ENCODE results near the gene CD247.

DNA sequence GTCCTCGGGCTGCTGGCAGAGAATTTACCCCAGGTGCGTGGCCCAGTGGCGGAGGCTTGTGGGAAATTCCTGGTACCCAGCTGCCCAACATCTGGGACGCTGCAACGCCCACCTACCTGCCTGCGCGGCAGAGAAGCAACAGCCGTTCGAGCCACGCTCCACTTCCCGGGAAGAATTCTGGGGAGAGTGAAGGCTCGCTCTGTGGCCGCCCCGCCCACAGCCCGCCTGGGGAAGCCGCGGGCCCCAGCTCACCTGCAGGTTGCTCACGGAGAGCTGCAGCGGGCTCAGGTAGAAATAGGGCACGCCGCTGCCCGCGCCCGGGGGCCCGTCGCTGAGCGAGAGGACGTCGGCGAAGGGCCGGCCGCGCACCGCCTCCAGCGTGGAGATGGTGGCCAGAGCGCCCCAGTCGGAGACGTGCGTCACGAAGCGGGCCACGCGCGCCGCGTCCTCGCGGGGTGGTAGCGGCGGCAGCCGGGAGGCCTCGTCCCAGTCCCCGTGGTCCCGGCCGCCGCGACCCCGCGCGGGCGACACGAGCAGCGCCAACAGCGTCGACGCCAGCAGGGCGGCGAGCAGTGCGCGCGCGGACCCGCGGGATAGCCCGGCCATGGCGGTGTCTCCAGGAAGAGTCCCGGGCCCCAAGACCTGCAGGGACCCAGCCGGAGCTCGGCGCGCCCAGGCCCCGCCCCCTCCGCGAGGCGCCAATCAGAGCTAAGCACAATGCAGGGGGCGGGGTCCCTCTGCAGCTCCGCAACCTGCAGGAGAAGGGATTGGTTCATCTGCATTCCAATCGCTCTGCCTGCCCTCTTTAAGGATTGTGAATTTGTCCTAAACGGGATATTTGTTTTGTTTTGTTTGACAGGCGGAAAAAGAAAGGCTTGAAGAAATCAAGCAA, 35.1 kb upstream of the CD247 start, which contains the start of gene CREG1:
- peak; percentile 43; the same call in 1 of the 2 replicates for TF ChIP-seq POLR2AphosphoS5 (IDR thresholded peaks at IDR 0.05; ENCODE audit: low read depth, low read length)
- peak; percentile 63; the same call in 1 of the 2 replicates for TF ChIP-seq POLR2A (IDR thresholded peaks at IDR 0.05; ENCODE audit: low read depth, low read length)
- TF ChIP-seq SPI1 (IDR thresholded peaks at IDR 0.05; ENCODE audit: low read depth, low read length) = no peak

Measured in GM12891 (cell line).